SK-N-SH (cell line): Measurements from ENCODE around the gene TP53BP2. TPM values are rescaled to one million over a fixed set of nuclear protein-coding genes. Genes with fewer than 3 reads are reported as not detected.

Experiments
- CTCF ChIA-PET: fragments of 300-600, 350-600 bp; formaldehyde crosslinking; extraction: SDS; loops from one replicate; lab custom pipeline; 2021; lab: Yijun Ruan, JAX
- POLR2A ChIA-PET: fragments of 350-600 bp; sonication (Branson Sonifier 250); formaldehyde crosslinking; extraction: SDS; loops from one replicate; lab custom pipeline; 2020; ENCODE audit warnings: antibody characterized with exemption, inconsistent platforms; lab: Yijun Ruan, JAX
- DNase-seq: peaks from one replicate; pipeline ENCODE4 v3.0.0; 2012
- H2AFZ ChIP-seq: fragments of 200-600 bp; sonication (generic); 2 replicates; pipeline ENCODE4 v1.8.1; 2016; ENCODE audit warnings: antibody characterized with exemption, mild to moderate bottlenecking, low read depth
- H3F3A ChIP-seq: fragments of 200-600 bp; sonication (generic); replicated peaks from 2 replicates; pipeline ENCODE3; 2016; ENCODE audit warnings: antibody characterized with exemption, mild to moderate bottlenecking; ENCODE audit not compliant: insufficient read depth
- H3K27ac ChIP-seq, 2 experiments: fragments of 200-500 bp in 1 of 2; fragments of 200-600 bp in 1 of 2; sonication (Bioruptor generic) in 1 of 2; sonication (generic), shearing (Covaris generic) in 1 of 2; 2 replicates each; pipeline versions ENCODE4 v1.5.1 to v1.6.1; 2014 to 2016; ENCODE audit warnings: low read depth in 2 of 2, inconsistent platforms in 1 of 2, low read length in 1 of 2, mild to moderate bottlenecking in 1 of 2, mixed read lengths in 1 of 2
- H3K27me3 ChIP-seq: fragments of 200-600 bp; sonication (generic), shearing (Covaris generic); 2 replicates; pipeline ENCODE4 v1.6.1; 2016; ENCODE audit warnings: mixed run types; ENCODE audit not compliant: insufficient read depth
- H3K36me3 ChIP-seq, 2 experiments: fragments of 200-500 bp in 1 of 2; fragments of 200-600 bp in 1 of 2; sonication (Bioruptor generic) in 1 of 2; sonication (generic) in 1 of 2; replicated peaks in 1 of 2; 2 replicates each; pipeline versions ENCODE3 to v1.5.1; 2014 to 2016; ENCODE audit warnings: low read length in 1 of 2, mild to moderate bottlenecking in 1 of 2; ENCODE audit not compliant: insufficient read depth in 2 of 2, control insufficient read depth in 1 of 2
- H3K4me1 ChIP-seq, 2 experiments: fragments of 200-500 bp in 1 of 2; fragments of 200-600 bp in 1 of 2; sonication (Bioruptor generic) in 1 of 2; sonication (generic), shearing (Covaris generic) in 1 of 2; 2 replicates each; pipeline versions ENCODE4 v1.5.1 to v1.6.1; 2014 to 2016; ENCODE audit warnings: low read depth in 1 of 2, low read length in 1 of 2, mixed run types in 1 of 2; ENCODE audit not compliant: insufficient read depth in 2 of 2, control insufficient read depth in 1 of 2
- H3K4me2 ChIP-seq: fragments of 200-600 bp; sonication (generic), shearing (Covaris generic); 2 replicates; pipeline ENCODE4 v1.6.1; 2017; ENCODE audit warnings: mixed run types
- H3K4me3 ChIP-seq, 2 experiments: fragments of 200-500 bp in 1 of 2; fragments of 200-600 bp in 1 of 2; sonication (Bioruptor generic) in 1 of 2; sonication (generic), shearing (Covaris generic) in 1 of 2; 2 replicates each; pipeline versions ENCODE4 v1.5.1 to v1.8.1; 2014 to 2016; ENCODE audit warnings: low read depth in 2 of 2, inconsistent platforms in 1 of 2, low read length in 1 of 2, mild to moderate bottlenecking in 1 of 2, mixed read lengths in 1 of 2, moderate library complexity in 1 of 2
- H3K79me2 ChIP-seq: fragments of 200-600 bp; sonication (generic); 2 replicates; pipeline ENCODE4 v1.8.1; 2017; ENCODE audit warnings: mild to moderate bottlenecking; ENCODE audit not compliant: insufficient read depth
- H3K9ac ChIP-seq: fragments of 200-600 bp; sonication (generic); 2 replicates; pipeline ENCODE4 v1.6.1; 2017; ENCODE audit warnings: mixed run types
- H3K9me2 ChIP-seq: fragments of 200-600 bp; sonication (generic); 2 replicates; pipeline ENCODE4 v1.6.1; 2017; ENCODE audit warnings: mixed run types
- H3K9me3 ChIP-seq: fragments of 200-600 bp; sonication (generic); 2 replicates; pipeline ENCODE4 v1.6.1; 2017; ENCODE audit warnings: mixed run types, mild to moderate bottlenecking, moderate library complexity
- H4K20me1 ChIP-seq: fragments of 200-600 bp; sonication (generic); 2 replicates; pipeline ENCODE4 v1.6.1; 2017; ENCODE audit warnings: mild to moderate bottlenecking, mixed run types; ENCODE audit not compliant: insufficient read depth
- CHD2 ChIP-seq: fragments of 150-350 bp; IDR thresholded peaks from 2 replicates; pipeline ENCODE4 v1.6.1; 2018; ENCODE audit warnings: low read length; ENCODE audit not compliant: partially characterized antibody
- ELF1 ChIP-seq: IDR thresholded peaks from 2 replicates; pipeline ENCODE4 v1.4.0; 2012
- EP300 ChIP-seq, 2 experiments: IDR thresholded peaks; 2 replicates each; pipeline versions ENCODE4 v1.4.0 to v1.6.1; 2012; ENCODE audit warnings: borderline replicate concordance in 1 of 2, low read depth in 1 of 2, low read length in 1 of 2
- EZH2phosphoT487 ChIP-seq: fragments of 200-600 bp; sonication (generic); IDR thresholded peaks from 2 replicates; pipeline ENCODE4 v1.6.1; 2017; ENCODE audit warnings: low read depth, mixed run types, mild to moderate bottlenecking, antibody characterized with exemption, moderate library complexity, borderline replicate concordance
- FOSL2 ChIP-seq: IDR thresholded peaks from 2 replicates; pipeline ENCODE4 v1.4.0; 2012; ENCODE audit warnings: low read depth, mild to moderate bottlenecking, moderate library complexity, borderline replicate concordance
- GABPA ChIP-seq: IDR thresholded peaks from 2 replicates; pipeline ENCODE4 v1.4.0; 2012; ENCODE audit warnings: low read depth, mild to moderate bottlenecking
- NRF1 ChIP-seq: IDR thresholded peaks from 2 replicates; pipeline ENCODE4 v1.6.1; 2012; ENCODE audit warnings: low read depth, mild to moderate bottlenecking, low read length
- RAD21 ChIP-seq: IDR thresholded peaks from 2 replicates; pipeline ENCODE4 v1.6.1; 2012; ENCODE audit warnings: mild to moderate bottlenecking, low read length
- RFX5 ChIP-seq: IDR thresholded peaks from 2 replicates; pipeline ENCODE4 v1.6.1; 2012; ENCODE audit warnings: mild to moderate bottlenecking, improper control_type of control experiment, low read length
- SIN3A ChIP-seq: IDR thresholded peaks from 2 replicates; pipeline ENCODE4 v1.6.1; 2012; ENCODE audit warnings: low read depth, mild to moderate bottlenecking, low read length, moderate library complexity, borderline replicate concordance
- TAF1 ChIP-seq: IDR thresholded peaks from 2 replicates; pipeline ENCODE4 v1.6.1; 2012; ENCODE audit warnings: low read depth, mild to moderate bottlenecking, low read length, moderate library complexity, borderline replicate concordance
- USF2 ChIP-seq: fragments of 150-350 bp; IDR thresholded peaks from 2 replicates; pipeline ENCODE4 v1.6.1; 2017; ENCODE audit warnings: antibody characterized with exemption, low read length, low read depth, borderline replicate concordance
- YY1 ChIP-seq: IDR thresholded peaks from 2 replicates; pipeline ENCODE4 v1.4.0; 2012; ENCODE audit warnings: low read depth, mild to moderate bottlenecking
- WGBS: methylation state at CpG from one replicate; pipeline ENCODE4 v1.1.6; 2017; ENCODE audit warnings: low lambda C conversion rate; 5-methylcytosine and 5-hydroxymethylcytosine counted together
- polyA plus RNA-seq, 3 experiments: library from polyadenylated mRNA; depleted of rRNA; stranded (reverse); fragments of >200 nt; gene quantifications; 2 replicates each; pipeline ENCODE4 v1.2.3, GENCODE V29; 2012
- TF ChIP-seq, protein P1 (sequence below): IDR thresholded peaks from 2 replicates; pipeline ENCODE4; 2012

The TP53BP2 gene
- polyA plus RNA-seq, 1 of the 3 experiments (the other 2 are of a cell fraction), result 11.4 TPM

GRCh38 chr1:223763881-223764280, 81.9 kb downstream of the TP53BP2 start:
- TF ChIP-seq GABPA (no peak), ELF1 (no peak), RFX5 (no peak), RAD21 (no peak)
- 92% methylated on average over 5 of the region's 5 CpGs for WGBS
- H3K27ac ChIP-seq, result no peak overlapping the region
- no peaks in the 10 kb centered on the region for H3K27me3 ChIP-seq
- H2AFZ ChIP-seq, result no peak overlapping the region
- CTCF ChIA-PET, result interaction anchor here (1.1 to 6.8 kb wide), 4 partner anchors 12 to 52 kb away, joined by 3 to 46 read pairs (median 8); partner anchors contain the start of gene CAPN2
- DNase-seq, result no peak
- H3K36me3 ChIP-seq, result peaks cover 53 to 74% of the 10 kb centered on the region in 2 experiments
- H3K79me2 ChIP-seq, result no peaks in the 10 kb centered on the region; the same call in 1 of the 2 replicates
- no peaks in the 10 kb centered on the region for H3K9me3 ChIP-seq
- H3K9ac ChIP-seq, result no peak overlapping the region
- POLR2A ChIA-PET, result no interaction called here
- H3F3A ChIP-seq, result peaks cover 15% of the 10 kb centered on the region
- H3K4me2 ChIP-seq, result no peak overlapping the region
- H4K20me1 ChIP-seq, result no peaks in the 10 kb centered on the region
- H3K4me1 ChIP-seq, result no peaks in the 10 kb centered on the region
- no peak overlapping the region for H3K4me3 ChIP-seq
- no peaks in the 10 kb centered on the region for H3K9me2 ChIP-seq

- peaks cover 14% of the 10 kb centered on the region for H3F3A ChIP-seq
- H3K36me3 ChIP-seq, result peaks cover 53 to 79% of the 10 kb centered on the region in 2 experiments
- no peaks in the 10 kb centered on the region for H3K9me3 ChIP-seq
- no peak overlapping the region for H3K27ac ChIP-seq
- no peaks in the 10 kb centered on the region for H3K9me2 ChIP-seq
- no peak for TF ChIP-seq TAF1
- no peak overlapping the region for H3K4me2 ChIP-seq
- no peaks in the 10 kb centered on the region for H3K27me3 ChIP-seq
- H4K20me1 ChIP-seq, result no peaks in the 10 kb centered on the region
- no peaks in the 10 kb centered on the region; the same call in 1 of the 2 replicates for H3K79me2 ChIP-seq
- 98% methylated on average over 5 of the region's 5 CpGs for WGBS
- no peak for DNase-seq
- POLR2A ChIA-PET, result no interaction called here
- CTCF ChIA-PET, result interaction anchor here (0.7 to 6.8 kb wide), 3 partner anchors 14 to 52 kb away, joined by 3 to 46 read pairs (median 13); partner anchors contain the start of gene CAPN2
- H3K4me1 ChIP-seq, result no peaks in the 10 kb centered on the region
- H3K4me3 ChIP-seq, result no peak overlapping the region
- no peak overlapping the region for H2AFZ ChIP-seq
- no peak overlapping the region for H3K9ac ChIP-seq
Measured at GRCh38 chr1:223763251-223763650, 82.5 kb downstream of the TP53BP2 start.

GRCh38 chr1:223761411-223761810, 84.3 kb downstream of the TP53BP2 start:
- H3K4me2 ChIP-seq, result no peak overlapping the region
- DNase-seq, result no peak
- ChIA-PET POLR2A (no interaction called here), CTCF (interaction anchor here (1.3 to 6.8 kb wide), 4 partner anchors 9 to 50 kb away, joined by 3 to 46 read pairs (median 8); partner anchors contain the start of gene CAPN2)
- WGBS, result 96% methylated on average over 7 of the region's 7 CpGs
- H3K4me1 ChIP-seq, result no peaks in the 10 kb centered on the region
- no peak for TF ChIP-seq CHD2
- TF ChIP-seq EZH2phosphoT487, result no peak
- TF ChIP-seq EP300 (IDR thresholded peaks at IDR 0.05; ENCODE audit: borderline replicate concordance in 1 of 2, low read depth in 1 of 2, low read length in 1 of 2), result no peak
- no peak for TF ChIP-seq SIN3A
- no peak for TF ChIP-seq GABPA
- TF ChIP-seq FOSL2, result no peak
- no peak for TF ChIP-seq NRF1
- TF ChIP-seq, protein P1, sequence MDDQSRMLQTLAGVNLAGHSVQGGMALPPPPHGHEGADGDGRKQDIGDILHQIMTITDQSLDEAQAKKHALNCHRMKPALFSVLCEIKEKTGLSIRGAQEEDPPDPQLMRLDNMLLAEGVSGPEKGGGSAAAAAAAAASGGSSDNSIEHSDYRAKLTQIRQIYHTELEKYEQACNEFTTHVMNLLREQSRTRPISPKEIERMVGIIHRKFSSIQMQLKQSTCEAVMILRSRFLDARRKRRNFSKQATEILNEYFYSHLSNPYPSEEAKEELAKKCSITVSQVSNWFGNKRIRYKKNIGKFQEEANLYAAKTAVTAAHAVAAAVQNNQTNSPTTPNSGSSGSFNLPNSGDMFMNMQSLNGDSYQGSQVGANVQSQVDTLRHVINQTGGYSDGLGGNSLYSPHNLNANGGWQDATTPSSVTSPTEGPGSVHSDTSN, result no peak
- TF ChIP-seq TAF1, result no peak
- no peak for TF ChIP-seq USF2
- TF ChIP-seq YY1, result no peak
- no peaks in the 10 kb centered on the region for H4K20me1 ChIP-seq
- H3K9me3 ChIP-seq, result no peaks in the 10 kb centered on the region
- H3K27me3 ChIP-seq, result no peaks in the 10 kb centered on the region
- H3F3A ChIP-seq, result peaks cover 14% of the 10 kb centered on the region
- no peak overlapping the region for H2AFZ ChIP-seq
- H3K27ac ChIP-seq, result no peak overlapping the region
- no peak overlapping the region for H3K9ac ChIP-seq
- no peak overlapping the region for H3K4me3 ChIP-seq
- no peaks in the 10 kb centered on the region; the same call in 1 of the 2 replicates for H3K79me2 ChIP-seq
- peaks cover 66 to 90% of the 10 kb centered on the region in 2 experiments for H3K36me3 ChIP-seq
- H3K9me2 ChIP-seq, result no peaks in the 10 kb centered on the region
